ENCODE data around the gene THRB. TPM values are rescaled to one million over a fixed set of nuclear protein-coding genes. Genes with fewer than 3 reads are reported as not detected.

THRB gene
- polyA plus RNA-seq, 1 experiment, result 0.83 TPM

- ChIA-PET CTCF (no interaction called here), POLR2A (no interaction called here)
- Histone ChIP-seq H3K4me3 (ENCODE audit: low read depth, low read length) (no peak overlapping the region), H3K27me3 (ENCODE audit: control insufficient read depth, insufficient read depth, low read length) (no peaks in the 10 kb centered on the region), H3K36me3 (ENCODE audit: control insufficient read depth, insufficient read depth, low read length) (no peaks in the 10 kb centered on the region)
- no peak for TF ChIP-seq CTCF (IDR thresholded peaks at IDR 0.05; ENCODE audit: insufficient read depth, low read depth, low read length)
- no peak for DNase-seq (ENCODE audit: low read depth)
Observed at GRCh38 chr3:24344784-24345439, 149.7 kb downstream of the THRB start.

GRCh38 chr3:24343084-24343783, 151.4 kb downstream of the THRB start:
- TF ChIP-seq CTCF (IDR thresholded peaks at IDR 0.05; ENCODE audit: insufficient read depth, low read depth, low read length), result no peak
- CTCF ChIA-PET, result no interaction called here
- POLR2A ChIA-PET, result no interaction called here

GRCh38 chr3:24342275-24342674, 152.4 kb downstream of the THRB start:
- ChIA-PET POLR2A (no interaction called here), CTCF (interaction anchor here (0.6 kb wide), 1 partner anchor 21 kb away, joined by 3 read pairs; no protein-coding TSS in a partner anchor)
- Histone ChIP-seq H3K36me3 (ENCODE audit: control insufficient read depth, insufficient read depth, low read length) (no peaks in the 10 kb centered on the region), H3K27me3 (ENCODE audit: control insufficient read depth, insufficient read depth, low read length) (no peaks in the 10 kb centered on the region), H3K4me3 (ENCODE audit: low read depth, low read length) (no peak overlapping the region)
- TF ChIP-seq CTCF (IDR thresholded peaks at IDR 0.05; ENCODE audit: insufficient read depth, low read depth, low read length), result no peak
- DNase-seq (ENCODE audit: low read depth), result no peak

More at GRCh38 chr3:24343084-24343783, 151.4 kb downstream of the THRB start:
- Histone ChIP-seq H3K4me3 (ENCODE audit: low read depth, low read length) (no peak overlapping the region), H3K36me3 (ENCODE audit: control insufficient read depth, insufficient read depth, low read length) (no peaks in the 10 kb centered on the region), H3K27me3 (ENCODE audit: control insufficient read depth, insufficient read depth, low read length) (no peaks in the 10 kb centered on the region)
- DNase-seq (ENCODE audit: low read depth), result no peak

- ChIA-PET POLR2A (interaction anchor here (0.6 kb wide), 1 partner anchor 280 kb away, joined by 11 read pairs; no protein-coding TSS in a partner anchor), CTCF (interaction anchor here (0.6 kb wide), 1 partner anchor 21 kb away, joined by 3 read pairs; no protein-coding TSS in a partner anchor)
- H3K4me3 ChIP-seq (ENCODE audit: low read depth, low read length), result no peak overlapping the region
- H3K36me3 ChIP-seq (ENCODE audit: control insufficient read depth, insufficient read depth, low read length), result no peaks in the 10 kb centered on the region
- TF ChIP-seq CTCF (IDR thresholded peaks at IDR 0.05; ENCODE audit: insufficient read depth, low read depth, low read length), result no peak
- H3K27me3 ChIP-seq (ENCODE audit: control insufficient read depth, insufficient read depth, low read length), result no peaks in the 10 kb centered on the region
- no peak for DNase-seq (ENCODE audit: low read depth)
Observed at GRCh38 chr3:24341668-24342067, 153.0 kb downstream of the THRB start.

- CTCF ChIA-PET, result interaction anchor here (0.7 kb wide), 1 partner anchor 20 kb away, joined by 3 read pairs; no protein-coding TSS in a partner anchor
- TF ChIP-seq CTCF (IDR thresholded peaks at IDR 0.05; ENCODE audit: insufficient read depth, low read depth, low read length), result no peak
Observed at GRCh38 chr3:24340966-24341365, 153.7 kb downstream of the THRB start.

More at GRCh38 chr3:24340966-24341365, 153.7 kb downstream of the THRB start:
- H3K36me3 ChIP-seq (ENCODE audit: control insufficient read depth, insufficient read depth, low read length), result no peaks in the 10 kb centered on the region
- no peak overlapping the region for H3K4me3 ChIP-seq (ENCODE audit: low read depth, low read length)
- DNase-seq (ENCODE audit: low read depth), result no peak
- POLR2A ChIA-PET, result no interaction called here
- H3K27me3 ChIP-seq (ENCODE audit: control insufficient read depth, insufficient read depth, low read length), result no peaks in the 10 kb centered on the region
